OCI-LY3 (cell line): ENCODE measurements around the gene MS4A4A.
A peak's percentile ranks its signal among the peaks of the same experiment; 100 is the strongest.

Source experiments
- H2AFZ ChIP-seq: fragments of 200-600, 300-600 bp; shearing (Covaris generic); 2 replicates; pipeline ENCODE4 v1.6.0; 2014; ENCODE audit warnings: antibody characterized with exemption, low read depth, low read length
- H3K27ac ChIP-seq: fragments of 200-600, 300-600 bp; sonication (generic); 2 replicates; pipeline ENCODE4 v1.5.1; 2014; ENCODE audit warnings: mild to moderate bottlenecking, low read length, moderate library complexity, mixed read lengths
- H3K27me3 ChIP-seq: fragments of 200-600, 300-600 bp; sonication (generic); 2 replicates; pipeline ENCODE4 v1.6.1; 2014; ENCODE audit warnings: low read depth, low read length, mixed read lengths
- H3K36me3 ChIP-seq: fragments of 200-600, 300-600 bp; sonication (generic); replicated peaks from 2 replicates; pipeline ENCODE3; 2014; ENCODE audit warnings: low read depth, low read length, mixed read lengths
- H3K4me1 ChIP-seq: fragments of 300-600, 200-600 bp; sonication (generic); 2 replicates; pipeline ENCODE4 v1.6.1; 2014; ENCODE audit warnings: low read length, mixed read lengths
- H3K4me2 ChIP-seq: fragments of 200-600, 300-600 bp; sonication (generic); 2 replicates; pipeline ENCODE4 v1.6.1; 2014; ENCODE audit warnings: low read length, mixed read lengths
- H3K4me3 ChIP-seq: fragments of 300-600, 200-600 bp; sonication (generic); 2 replicates; pipeline ENCODE4 v1.5.1; 2014; ENCODE audit warnings: antibody characterized with exemption, mild to moderate bottlenecking, low read length, moderate library complexity
- H3K79me2 ChIP-seq: fragments of 300-600, 200-600 bp; shearing (Covaris generic); 2 replicates; pipeline ENCODE4 v1.6.1; 2014; ENCODE audit warnings: mild to moderate bottlenecking, low read length, mixed read lengths
- H3K9ac ChIP-seq: fragments of 300-600, 200-600 bp; shearing (Covaris generic); 2 replicates; pipeline ENCODE4 v1.6.0; 2014; ENCODE audit warnings: mild to moderate bottlenecking, low read length, moderate library complexity
- H3K9me3 ChIP-seq: fragments of 200-600, 300-600 bp; shearing (Covaris generic); 2 replicates; pipeline ENCODE4 v1.6.1; 2014; ENCODE audit warnings: low read length, mixed read lengths; ENCODE audit not compliant: insufficient read depth
- H4K20me1 ChIP-seq: fragments of 200-600, 300-600 bp; sonication (generic); 2 replicates; pipeline ENCODE4 v1.6.1; 2016; ENCODE audit warnings: low read length, mixed read lengths; ENCODE audit not compliant: insufficient read depth
- CTCF ChIP-seq: fragments of 200-600, 300-600 bp; sonication (generic); IDR thresholded peaks from 2 replicates; pipeline ENCODE4 v1.5.1; 2014; ENCODE audit warnings: antibody characterized with exemption, low read length, low read depth
- EZH2phosphoT487 ChIP-seq: fragments of 200-600 bp; shearing (Covaris generic); IDR thresholded peaks from 2 replicates; pipeline ENCODE4 v1.6.1; 2018; ENCODE audit warnings: antibody characterized with exemption, mixed run types, low read depth

Gene MS4A4A

DNA sequence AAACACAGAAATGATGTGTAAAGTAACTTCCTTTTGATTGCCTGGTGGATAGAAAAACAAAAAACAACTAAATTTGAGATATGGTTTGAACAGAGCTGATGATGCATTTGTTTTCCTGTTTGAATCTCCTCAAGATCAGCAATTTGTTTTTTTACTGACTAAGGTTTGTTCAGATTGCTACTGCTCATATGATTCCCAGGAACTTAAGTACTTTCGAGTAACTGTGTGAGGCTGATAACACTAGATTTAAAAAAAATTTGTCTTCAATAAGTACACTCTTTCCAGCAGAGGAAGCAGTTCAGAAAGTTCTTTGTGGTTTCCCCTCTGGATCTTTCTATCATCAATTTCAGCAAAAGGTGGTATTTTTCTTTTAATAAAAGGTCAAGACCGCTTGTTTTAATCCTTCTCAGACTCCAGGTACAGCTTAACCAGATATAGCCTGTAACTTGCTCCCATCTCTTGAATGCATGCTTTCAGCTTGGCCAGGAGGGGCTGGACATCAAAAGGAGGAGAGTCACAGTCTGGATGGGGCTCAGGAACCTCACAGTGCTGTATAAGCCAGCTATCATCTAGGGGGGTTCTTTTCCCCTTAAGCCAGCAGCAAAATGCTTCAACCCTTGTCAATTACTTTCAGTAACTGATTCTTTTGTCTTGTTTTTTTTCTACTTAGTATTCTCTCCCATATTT lies 34.3 kb downstream of the MS4A4A start:
- Histone ChIP-seq H3K36me3 (peaks cover 25% of the 10 kb centered on the region), H3K27me3 (no peaks in the 10 kb centered on the region), H3K9ac (no peak overlapping the region), H3K27ac (no peak overlapping the region), H3K4me2 (no peak overlapping the region), H3K9me3 (peaks cover 30% of the 10 kb centered on the region), H2AFZ (no peak overlapping the region), H4K20me1 (no peaks in the 10 kb centered on the region), H3K79me2 (no peaks in the 10 kb centered on the region), H3K4me3 (no peak overlapping the region), H3K4me1 (peaks cover 42% of the 10 kb centered on the region)
- TF ChIP-seq EZH2phosphoT487 = no peak
- no peak for TF ChIP-seq CTCF

DNA sequence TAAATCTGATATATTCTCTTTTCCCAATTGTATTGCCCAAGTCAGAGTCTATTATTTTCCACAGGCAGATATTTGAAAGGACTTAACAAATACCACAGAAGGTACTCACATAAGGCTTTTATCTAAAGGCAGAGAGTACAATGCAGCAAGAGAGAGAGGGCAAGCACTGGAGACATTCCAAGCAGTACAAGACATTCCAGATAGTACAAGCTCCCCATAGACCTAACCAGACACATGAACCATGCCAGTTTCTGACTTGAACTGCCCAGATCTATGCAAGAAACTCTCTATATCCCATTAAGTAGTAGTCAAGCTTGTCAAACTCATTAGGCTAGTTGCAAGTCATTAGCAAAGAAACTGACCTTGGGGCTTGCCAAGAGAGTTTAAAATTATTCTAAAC lies 35.4 kb downstream of the MS4A4A start:
- peaks cover 35% of the 10 kb centered on the region for H3K4me1 ChIP-seq
- no peak overlapping the region for H3K9ac ChIP-seq
- no peak overlapping the region for H3K27ac ChIP-seq
- TF ChIP-seq CTCF = no peak
- no peak for TF ChIP-seq EZH2phosphoT487
- no peak overlapping the region for H3K4me2 ChIP-seq
- no peak overlapping the region for H2AFZ ChIP-seq
- H3K27me3 ChIP-seq = no peaks in the 10 kb centered on the region
- peaks cover 30% of the 10 kb centered on the region for H3K36me3 ChIP-seq
- H3K4me3 ChIP-seq = no peak overlapping the region
- H3K79me2 ChIP-seq = no peaks in the 10 kb centered on the region
- no peaks in the 10 kb centered on the region for H4K20me1 ChIP-seq
- peaks cover 40% of the 10 kb centered on the region for H3K9me3 ChIP-seq

GRCh38 chr11:60316317-60316716 lies 35.9 kb downstream of the MS4A4A start:
- Histone ChIP-seq H3K9me3 (peaks cover 41% of the 10 kb centered on the region), H3K27me3 (no peaks in the 10 kb centered on the region), H2AFZ (no peak overlapping the region), H3K27ac (peak overlapping the region; percentile 10; the same call in 1 of the 2 replicates), H4K20me1 (no peaks in the 10 kb centered on the region), H3K79me2 (no peaks in the 10 kb centered on the region), H3K4me3 (no peak overlapping the region), H3K36me3 (peaks cover 30% of the 10 kb centered on the region), H3K9ac (no peak overlapping the region), H3K4me1 (peaks cover 35% of the 10 kb centered on the region), H3K4me2 (peak overlapping the region; percentile 6; the same call in 1 of the 2 replicates)
- TF ChIP-seq EZH2phosphoT487 = no peak
- peak; percentile 27 for TF ChIP-seq CTCF

DNA sequence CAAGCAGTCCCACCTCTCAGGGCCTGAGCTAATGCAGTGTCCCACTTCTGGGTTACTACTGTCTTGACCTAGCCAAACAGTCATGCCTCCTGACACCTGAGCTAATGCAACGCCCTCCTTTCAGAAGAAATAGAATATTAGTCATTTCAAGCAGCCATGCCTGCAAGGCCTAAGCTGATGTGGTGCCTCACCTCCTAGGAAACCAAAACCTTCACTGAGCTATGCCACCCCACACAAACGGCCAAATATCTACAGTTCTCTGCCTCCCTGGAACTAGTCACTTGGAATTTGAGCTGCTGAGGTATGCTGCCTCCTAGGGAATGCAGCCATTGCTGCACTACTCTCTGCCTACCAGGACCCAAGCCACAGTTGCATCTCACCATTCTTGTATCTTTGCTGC lies 38.3 kb downstream of the MS4A4A start:
- no peaks in the 10 kb centered on the region for H4K20me1 ChIP-seq
- no peaks in the 10 kb centered on the region for H3K79me2 ChIP-seq
- peaks cover 35% of the 10 kb centered on the region for H3K9me3 ChIP-seq
- H3K9ac ChIP-seq = no peak overlapping the region
- H3K27me3 ChIP-seq = no peaks in the 10 kb centered on the region
- H2AFZ ChIP-seq = peak overlapping the region; percentile 26; the same call in 1 of the 2 replicates
- H3K4me1 ChIP-seq = peaks cover 38% of the 10 kb centered on the region
- H3K4me3 ChIP-seq = no peak overlapping the region
- no peak for TF ChIP-seq EZH2phosphoT487
- no peak for TF ChIP-seq CTCF
- H3K4me2 ChIP-seq = no peak overlapping the region
- H3K36me3 ChIP-seq = peaks cover 26% of the 10 kb centered on the region
- H3K27ac ChIP-seq = no peak overlapping the region
